Activated CD8-positive, alpha-beta T cell treated with anti-CD3 and anti-CD28 coated beads, Interleukin-2, amount 10 ng/mL, durations not matched to agents 7 days and 5 days (primary cell): Measurements from ENCODE around the gene TCEAL3. TPM values are rescaled to one million over a fixed set of nuclear protein-coding genes. Genes with fewer than 3 reads are reported as not detected.

ENCODE experiments used
- ATAC-seq: fragments of 150-1000 bp; cut with Tn5 transposase; one replicate; pipeline ENCODE4 v1.10.0; 2021; ENCODE audit warnings: moderate library complexity
- CTCF ChIA-PET: fragments of 350-600 bp; sonication (Branson Sonifier 250); formaldehyde crosslinking; loops from one replicate; lab custom pipeline; 2021; ENCODE audit warnings: antibody characterized with exemption; lab: Charles Lee
- POLR2A ChIA-PET: fragments of 350-600 bp; sonication (Branson Sonifier 250); formaldehyde crosslinking; loops from one replicate; lab custom pipeline; 2021; ENCODE audit warnings: antibody characterized with exemption; lab: Charles Lee
- DNase-seq: peaks from one replicate; pipeline ENCODE4 v3.0.0-alpha.2; 2020
- H3K27ac Mint-ChIP-seq: one replicate; pipeline ENCODE4 v1.8.0; 2021; ENCODE audit warnings: mild to moderate bottlenecking, mixed read lengths
- H3K27me3 Mint-ChIP-seq: one replicate; pipeline ENCODE4 v1.8.0; 2021; ENCODE audit warnings: low read depth, mixed read lengths
- H3K36me3 Mint-ChIP-seq: one replicate; pipeline ENCODE4 v1.8.0; 2021; ENCODE audit warnings: low read depth, mixed read lengths
- H3K4me1 Mint-ChIP-seq: one replicate; pipeline ENCODE4 v1.8.0; 2021; ENCODE audit warnings: low read depth, mixed read lengths
- H3K4me3 Mint-ChIP-seq: one replicate; pipeline ENCODE4 v1.8.0; 2021; ENCODE audit warnings: mild to moderate bottlenecking, mixed read lengths
- H3K9me3 Mint-ChIP-seq: one replicate; pipeline ENCODE4 v1.8.0; 2022; ENCODE audit warnings: mixed read lengths; ENCODE audit not compliant: insufficient read depth
- total RNA-seq, 2 experiments: library from RNA; stranded (reverse); gene quantifications; one replicate each; pipeline ENCODE4 v1.2.3, GENCODE V29; 2021

The TCEAL3 gene, protein sequence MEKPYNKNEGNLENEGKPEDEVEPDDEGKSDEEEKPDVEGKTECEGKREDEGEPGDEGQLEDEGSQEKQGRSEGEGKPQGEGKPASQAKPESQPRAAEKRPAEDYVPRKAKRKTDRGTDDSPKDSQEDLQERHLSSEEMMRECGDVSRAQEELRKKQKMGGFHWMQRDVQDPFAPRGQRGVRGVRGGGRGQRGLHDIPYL
- total RNA-seq: 1 to 10 TPM; 2.4 to 2.7 TPM

DNA sequence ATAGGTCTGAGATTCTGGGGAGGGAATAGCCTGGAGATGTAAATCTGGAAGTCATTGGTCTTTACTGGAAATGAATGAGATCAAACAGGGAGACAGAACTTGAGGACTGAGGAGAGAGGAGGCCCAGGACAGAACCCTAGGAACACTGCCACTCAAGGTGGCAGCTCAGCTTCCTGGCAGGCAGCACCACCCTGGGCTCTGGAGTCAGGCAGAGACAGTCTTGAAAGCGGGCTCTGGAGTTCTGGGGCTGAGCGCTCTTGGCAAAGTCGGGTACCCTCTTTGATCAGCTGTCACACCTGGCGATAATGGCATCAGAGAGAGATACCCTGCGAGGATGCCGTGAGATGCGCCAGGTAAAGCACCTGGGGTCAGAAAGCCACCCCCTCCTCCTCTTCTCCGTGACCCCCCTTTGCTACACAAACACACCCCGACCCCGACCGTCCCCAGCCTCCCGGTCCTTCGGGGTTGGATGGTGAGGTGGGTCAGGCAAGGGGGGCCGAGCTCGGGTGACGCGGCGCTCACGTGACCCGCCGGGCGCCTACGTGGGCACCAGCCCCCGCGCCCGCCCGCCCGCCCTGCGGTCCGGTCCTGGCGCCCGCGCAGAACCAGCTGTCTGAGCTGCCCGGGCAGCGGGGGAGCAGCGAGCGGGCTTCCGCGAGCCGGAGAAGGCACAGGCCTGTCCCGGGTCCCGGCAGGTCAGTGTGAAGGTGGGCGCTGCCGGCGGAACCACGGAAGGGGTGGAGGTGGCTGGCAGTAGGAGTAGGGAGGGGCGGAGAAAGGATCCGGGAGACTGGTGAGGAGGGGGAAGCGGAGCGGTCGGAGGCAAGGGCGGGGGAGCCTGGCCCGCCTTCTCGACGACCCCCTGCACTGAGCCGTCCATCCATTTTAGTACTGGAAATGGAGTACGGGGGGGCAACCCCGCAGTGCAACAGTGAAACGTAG is at the start of gene TCEAL3:
TCEAL3 (plus strand) TSS at position 600 of the 942 bp plus-strand sequence. CDS start 1,102 bp downstream, outside the sequence.
- POLR2A ChIA-PET: no interaction called here
- DNase-seq (peak; percentile 21), ATAC-seq (peak; percentile 89)
- Mint-ChIP-seq H3K27me3 (peaks cover 9% of the 10 kb centered on the region), H3K27ac (no peak within 1 kb of the TSS), H3K36me3 (no peaks in the 10 kb centered on the region), H3K9me3 (no peaks in the 10 kb centered on the region), H3K4me1 (peaks cover 3% of the 10 kb centered on the region), H3K4me3 (peak within 1 kb of the TSS; percentile 70)
- CTCF ChIA-PET: no interaction called here

DNA sequence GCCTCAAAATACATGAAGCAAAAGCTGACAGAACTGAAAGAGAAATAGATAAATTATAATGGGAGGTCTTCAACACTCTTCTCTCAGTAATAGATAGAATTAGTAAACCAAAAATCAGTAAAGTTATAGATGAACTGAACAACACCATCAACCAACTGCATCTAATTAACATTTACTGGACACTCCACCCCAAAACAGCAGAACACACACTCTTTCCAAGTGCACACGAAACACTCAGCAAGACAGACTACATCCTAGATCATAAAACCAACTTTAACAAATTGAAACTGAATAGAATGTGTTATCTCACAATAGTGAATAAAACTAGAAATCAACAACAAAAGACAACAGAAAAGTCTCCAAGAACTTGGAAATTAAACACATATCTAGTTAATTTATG is 47.5 kb upstream of the TCEAL3 start:
- Mint-ChIP-seq H3K9me3 (no peaks in the 10 kb centered on the region), H3K27me3 (peaks cover 5% of the 10 kb centered on the region), H3K4me3 (no peak overlapping the region), H3K36me3 (no peaks in the 10 kb centered on the region), H3K4me1 (no peaks in the 10 kb centered on the region), H3K27ac (no peak overlapping the region)
- POLR2A ChIA-PET: no interaction called here
- ATAC-seq (no peak), DNase-seq (no peak)
- CTCF ChIA-PET: interaction anchor here (1.6 kb wide), 1 partner anchor 27 kb away, joined by 5 read pairs; no protein-coding TSS in a partner anchor

DNA sequence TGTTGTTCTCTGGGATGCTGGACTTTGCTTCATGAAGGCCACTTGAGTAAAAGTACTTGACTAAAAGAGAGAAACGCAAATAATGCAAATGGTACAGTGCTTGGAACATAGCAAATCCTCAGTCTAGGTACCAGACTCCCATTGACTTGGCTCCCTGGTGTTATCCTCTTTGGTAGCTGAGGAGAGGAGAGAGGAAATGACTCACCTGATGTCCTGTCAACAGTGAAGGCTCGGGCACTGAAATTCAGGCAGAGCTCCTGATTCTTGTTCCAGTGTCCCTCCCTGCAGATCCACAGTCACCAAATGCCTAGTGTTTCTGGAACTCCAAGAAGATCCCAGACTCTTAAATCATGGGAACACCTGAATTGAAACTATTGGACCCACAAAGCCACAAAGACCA is 45.0 kb upstream of the TCEAL3 start:
- Mint-ChIP-seq H3K9me3 (no peaks in the 10 kb centered on the region), H3K27me3 (peaks cover 5% of the 10 kb centered on the region), H3K27ac (no peak overlapping the region), H3K36me3 (no peaks in the 10 kb centered on the region), H3K4me1 (no peaks in the 10 kb centered on the region), H3K4me3 (no peak overlapping the region)
- POLR2A ChIA-PET: no interaction called here
- no peak for DNase-seq
- CTCF ChIA-PET: no interaction called here
- no peak for ATAC-seq

DNA sequence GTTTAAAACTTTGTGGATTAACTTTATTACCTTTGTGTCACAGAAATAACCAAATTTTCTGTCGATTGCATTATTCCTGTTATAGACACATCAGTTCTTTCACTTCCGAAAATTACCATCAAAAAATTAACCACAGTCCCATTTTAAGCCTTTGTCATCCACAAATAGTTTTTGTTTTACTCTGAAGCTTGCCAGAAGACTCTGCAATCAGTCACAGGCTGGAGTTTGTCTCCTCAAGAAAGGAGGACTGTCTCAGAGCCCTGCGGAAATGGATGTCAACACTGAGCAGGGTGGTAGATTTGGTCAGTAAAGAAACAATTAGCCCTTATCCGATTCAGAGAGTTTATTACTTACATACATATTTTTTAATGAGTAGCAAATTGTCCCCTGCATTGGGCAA is 42.6 kb upstream of the TCEAL3 start:
- POLR2A ChIA-PET: no interaction called here
- Mint-ChIP-seq H3K4me3 (no peak overlapping the region), H3K4me1 (no peaks in the 10 kb centered on the region), H3K9me3 (no peaks in the 10 kb centered on the region), H3K36me3 (no peaks in the 10 kb centered on the region), H3K27ac (no peak overlapping the region), H3K27me3 (peaks cover 5% of the 10 kb centered on the region)
- ATAC-seq (no peak), DNase-seq (no peak)
- CTCF ChIA-PET: no interaction called here

DNA sequence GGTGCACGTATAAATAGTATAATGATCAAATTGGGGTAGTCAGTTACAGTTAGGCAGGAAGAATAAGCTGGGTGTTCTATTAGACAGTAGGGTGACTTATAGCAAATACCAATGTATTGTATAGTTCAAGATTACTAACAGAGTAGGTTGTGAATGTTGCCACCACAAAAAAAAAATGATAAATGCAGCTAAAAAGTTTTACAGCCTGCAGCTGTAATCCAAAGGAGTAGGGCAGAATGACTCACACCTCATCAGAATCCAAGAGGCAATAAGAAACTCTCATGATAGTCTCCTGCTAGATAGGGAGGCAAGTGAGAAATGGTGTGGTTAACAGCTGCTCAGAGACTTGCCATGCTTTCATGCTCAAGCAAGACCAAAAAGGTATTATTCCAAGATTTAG is 42.0 kb upstream of the TCEAL3 start:
- Mint-ChIP-seq H3K4me1 (no peaks in the 10 kb centered on the region), H3K4me3 (no peak overlapping the region), H3K9me3 (no peaks in the 10 kb centered on the region), H3K27me3 (peaks cover 3% of the 10 kb centered on the region), H3K36me3 (no peaks in the 10 kb centered on the region), H3K27ac (no peak overlapping the region)
- no peak for DNase-seq
- CTCF ChIA-PET: no interaction called here
- ATAC-seq: no peak
- POLR2A ChIA-PET: no interaction called here

DNA sequence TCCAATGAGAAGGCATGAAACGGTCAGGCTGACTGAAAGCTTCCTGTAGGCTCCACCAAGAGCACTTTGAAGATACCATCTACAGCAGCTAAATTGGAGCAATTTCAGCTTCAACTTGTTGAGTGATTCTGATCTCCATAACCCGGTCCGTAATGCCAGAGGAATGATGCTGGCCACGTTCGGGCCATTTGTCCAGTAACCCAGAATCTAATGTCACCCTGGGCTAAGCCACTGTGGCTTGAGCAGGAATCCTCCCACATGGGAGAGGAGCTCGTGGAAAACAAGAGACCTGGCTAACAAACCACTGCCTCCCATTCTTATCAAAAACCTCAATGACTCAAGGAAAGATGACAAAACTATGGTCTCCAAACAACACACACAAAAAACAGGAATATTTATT is 36.6 kb upstream of the TCEAL3 start:
- ATAC-seq (no peak), DNase-seq (no peak)
- no peak overlapping the region for H3K27ac Mint-ChIP-seq
- no peaks in the 10 kb centered on the region for H3K4me1 Mint-ChIP-seq
- H3K4me3 Mint-ChIP-seq: no peak overlapping the region
- CTCF ChIA-PET: no interaction called here
- peaks cover 6% of the 10 kb centered on the region for H3K27me3 Mint-ChIP-seq
- no peaks in the 10 kb centered on the region for H3K9me3 Mint-ChIP-seq
- POLR2A ChIA-PET: no interaction called here
- no peaks in the 10 kb centered on the region for H3K36me3 Mint-ChIP-seq

DNA sequence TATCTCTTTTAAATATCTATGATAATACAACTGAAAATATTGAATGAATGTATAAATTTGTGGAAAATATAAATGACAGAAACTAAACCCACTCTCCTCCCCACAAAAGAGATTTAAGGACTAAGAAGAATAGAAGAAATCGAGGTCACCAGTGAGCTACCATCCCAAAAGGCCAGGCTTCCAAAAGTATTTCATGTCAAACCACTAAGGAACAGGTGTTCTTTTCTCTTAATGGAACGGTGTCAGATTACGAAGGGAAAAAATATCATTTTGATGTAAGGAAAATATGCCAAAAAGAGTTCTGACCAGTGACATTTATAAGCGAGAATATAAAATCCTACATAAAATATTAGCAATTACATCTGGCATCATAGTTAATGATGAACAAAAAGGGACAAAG is 36.0 kb upstream of the TCEAL3 start:
- Mint-ChIP-seq H3K36me3 (no peaks in the 10 kb centered on the region), H3K9me3 (no peaks in the 10 kb centered on the region), H3K4me3 (no peak overlapping the region), H3K27ac (no peak overlapping the region), H3K4me1 (no peaks in the 10 kb centered on the region), H3K27me3 (peaks cover 6% of the 10 kb centered on the region)
- DNase-seq (no peak), ATAC-seq (no peak)
- CTCF ChIA-PET: no interaction called here
- POLR2A ChIA-PET: no interaction called here

DNA sequence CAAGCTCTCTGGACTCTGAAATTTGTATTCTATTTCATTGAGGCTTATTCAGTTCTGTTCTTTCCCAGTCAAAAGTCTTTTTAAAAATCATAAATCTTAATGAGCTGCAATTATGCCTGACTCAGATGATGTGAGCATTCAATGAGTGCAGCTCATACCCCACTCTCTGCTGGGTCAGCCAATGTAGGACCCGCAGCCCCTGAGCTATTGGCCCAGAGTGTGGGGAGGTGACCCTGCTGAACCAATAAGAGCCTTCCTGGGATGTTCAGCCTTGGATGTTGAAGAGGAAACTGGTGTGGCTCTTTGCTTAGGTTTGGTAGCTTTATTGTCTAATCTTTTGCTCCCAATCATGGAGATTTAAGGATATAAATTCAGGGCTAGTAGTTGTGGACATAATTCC is 34.6 kb upstream of the TCEAL3 start:
- H3K4me3 Mint-ChIP-seq: no peak overlapping the region
- H3K9me3 Mint-ChIP-seq: no peaks in the 10 kb centered on the region
- no peak overlapping the region for H3K27ac Mint-ChIP-seq
- H3K36me3 Mint-ChIP-seq: no peaks in the 10 kb centered on the region
- CTCF ChIA-PET: no interaction called here
- POLR2A ChIA-PET: no interaction called here
- no peak for ATAC-seq
- DNase-seq: no peak
- no peaks in the 10 kb centered on the region for H3K4me1 Mint-ChIP-seq
- H3K27me3 Mint-ChIP-seq: peaks cover 8% of the 10 kb centered on the region

DNA sequence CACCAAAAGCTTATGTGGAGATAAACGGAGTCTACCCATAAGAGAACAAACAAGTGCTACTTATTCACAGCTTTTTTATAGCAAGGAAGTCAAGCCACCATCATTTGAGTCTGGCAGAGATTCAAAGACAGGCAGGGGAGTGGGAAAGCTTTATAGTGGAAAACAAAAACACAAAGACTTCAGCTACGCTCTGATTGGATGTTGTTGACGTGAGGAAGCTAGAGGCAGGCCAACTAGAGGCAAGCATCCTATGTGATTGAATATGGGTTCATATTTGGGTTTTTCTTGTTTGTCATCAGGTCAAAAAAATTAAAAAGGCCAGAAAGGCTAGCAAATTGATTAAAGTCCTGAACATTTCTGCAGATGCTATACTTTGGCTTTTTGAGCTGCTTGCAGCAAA is 23.2 kb upstream of the TCEAL3 start:
- ChIA-PET POLR2A (no interaction called here), CTCF (no interaction called here)
- Mint-ChIP-seq H3K36me3 (no peaks in the 10 kb centered on the region), H3K27me3 (peaks cover 6% of the 10 kb centered on the region), H3K4me1 (peaks cover 4% of the 10 kb centered on the region), H3K4me3 (no peak overlapping the region), H3K9me3 (no peaks in the 10 kb centered on the region), H3K27ac (no peak overlapping the region)
- DNase-seq (no peak), ATAC-seq (no peak)

DNA sequence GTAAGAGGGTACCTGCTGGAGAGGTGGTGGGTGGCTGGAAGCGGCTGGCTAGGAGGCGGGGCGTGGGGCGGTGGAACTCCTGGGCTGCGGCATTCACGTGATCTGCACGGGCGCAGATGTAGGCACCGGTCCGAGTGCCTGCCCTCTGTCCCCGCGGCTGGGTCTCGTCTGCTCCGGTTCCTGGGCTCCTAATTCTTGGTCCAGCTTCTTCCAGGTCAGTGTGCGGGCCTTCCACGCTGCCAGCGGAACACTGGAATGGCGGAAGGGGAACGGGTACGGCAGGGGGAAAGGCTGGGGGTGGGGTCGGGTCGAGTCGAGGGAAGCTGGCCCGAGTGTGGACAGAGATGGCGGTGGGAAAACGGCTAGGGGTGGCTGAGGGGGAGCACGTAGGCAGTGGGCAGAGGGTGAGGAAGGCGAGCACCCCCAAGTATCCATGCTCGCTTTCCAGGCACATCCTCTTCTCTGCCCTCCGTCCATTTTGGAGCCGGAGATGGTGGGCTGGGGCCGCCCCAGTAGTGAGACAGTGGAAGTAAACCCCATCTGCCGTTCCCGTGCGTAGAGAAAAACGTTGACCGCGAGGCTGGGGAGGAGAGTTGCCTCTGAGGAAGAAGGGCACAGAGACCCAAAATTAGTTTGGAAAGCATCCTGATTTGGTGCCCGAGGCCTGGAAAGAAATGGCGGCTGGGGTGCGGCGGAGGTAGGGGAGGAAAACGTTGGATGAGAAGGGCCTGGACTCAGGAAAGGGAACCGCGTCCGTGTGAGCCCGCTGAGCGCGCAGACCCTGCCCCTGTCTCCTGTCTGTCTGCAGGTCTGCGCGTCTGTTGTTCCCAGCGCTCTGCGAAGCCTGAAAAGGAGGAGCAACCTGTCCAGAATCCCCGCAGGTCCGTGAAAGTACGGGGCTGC is 22.1 kb upstream of the TCEAL3 start, which contains the start of gene TCEAL4:
TCEAL4 (plus strand) TSS at position 105 of the 903 bp plus-strand sequence. CDS start 1,161 bp downstream, outside the sequence.
- peaks cover 4% of the 10 kb centered on the region for H3K4me1 Mint-ChIP-seq
- POLR2A ChIA-PET: no interaction called here
- ATAC-seq (peak; percentile 93), DNase-seq (peak; percentile 33)
- no peaks in the 10 kb centered on the region for H3K9me3 Mint-ChIP-seq
- peak within 1 kb of the TSS; percentile 43 for H3K27ac Mint-ChIP-seq
- H3K27me3 Mint-ChIP-seq: peaks cover 6% of the 10 kb centered on the region
- CTCF ChIA-PET: no interaction called here
- H3K4me3 Mint-ChIP-seq: peak within 1 kb of the TSS; percentile 76
- no peaks in the 10 kb centered on the region for H3K36me3 Mint-ChIP-seq

DNA sequence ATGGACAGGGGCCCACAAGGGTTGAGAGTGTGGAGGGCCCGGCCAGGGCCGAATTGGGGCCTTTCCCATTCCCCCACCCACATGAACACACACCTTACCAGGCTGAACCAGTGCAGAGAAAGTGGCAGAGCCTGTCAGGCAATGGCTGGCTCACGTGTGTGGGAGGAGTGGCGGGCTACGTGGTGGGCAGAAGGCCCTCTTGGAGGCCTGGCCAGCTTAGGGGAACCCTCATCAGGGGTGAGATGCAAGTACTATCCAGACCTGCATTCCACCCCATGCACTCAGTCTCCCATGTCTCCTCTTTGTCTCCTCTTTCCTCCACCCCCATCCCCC is 21.5 kb upstream of the TCEAL3 start:
- Mint-ChIP-seq H3K4me1 (peaks cover 4% of the 10 kb centered on the region), H3K27ac (no peak overlapping the region), H3K4me3 (peak overlapping the region; percentile 76), H3K27me3 (peaks cover 5% of the 10 kb centered on the region), H3K9me3 (no peaks in the 10 kb centered on the region), H3K36me3 (no peaks in the 10 kb centered on the region)
- ATAC-seq (no peak), DNase-seq (no peak)
- ChIA-PET POLR2A (no interaction called here), CTCF (no interaction called here)
